Progenitor cell of endocrine pancreas (in vitro differentiated cells): Measurements from ENCODE around the gene EDDM13. TPM values are rescaled to one million over a fixed set of nuclear protein-coding genes. Genes with fewer than 3 reads are reported as not detected.

Experiments
- DNase-seq: peaks from one replicate; pipeline ENCODE4 v3.0.0; 2021; ENCODE audit warnings: low spot score; ENCODE audit not compliant: unreplicated experiment
- H3K27ac Mint-ChIP-seq: 2 replicates; pipeline ENCODE4 v1.8.0; 2021; ENCODE audit warnings: mild to moderate bottlenecking, moderate library complexity, mixed read lengths
- H3K27me3 Mint-ChIP-seq: 2 replicates; pipeline ENCODE4 v1.8.0; 2021; ENCODE audit warnings: mixed read lengths
- H3K36me3 Mint-ChIP-seq: 2 replicates; pipeline ENCODE4 v1.8.0; 2022; ENCODE audit warnings: mixed read lengths; ENCODE audit not compliant: insufficient read depth
- H3K4me1 Mint-ChIP-seq: 2 replicates; pipeline ENCODE4 v1.8.0; 2021; ENCODE audit warnings: low read depth, mixed read lengths
- H3K4me3 Mint-ChIP-seq: 2 replicates; pipeline ENCODE4 v1.8.0; 2021; ENCODE audit warnings: low read depth, mild to moderate bottlenecking, moderate library complexity, mixed read lengths
- H3K9me3 Mint-ChIP-seq: 2 replicates; pipeline ENCODE4 v1.8.0; 2021; ENCODE audit warnings: low read depth, mixed read lengths
- total RNA-seq: library from RNA; stranded (reverse); gene quantifications from 2 replicates; pipeline ENCODE4 v1.2.1, GENCODE V29; 2021
- TF ChIP-seq, protein P1 (sequence below): fragments of 200-600 bp; sonication (generic); IDR thresholded peaks from one replicate; pipeline ENCODE4 v1.5.0; 2021; ENCODE audit warnings: antibody characterized with exemption, mild to moderate bottlenecking; ENCODE audit not compliant: unreplicated experiment

The EDDM13 gene
- total RNA-seq, 1 donor from 2014 or later: not detected

DNA sequence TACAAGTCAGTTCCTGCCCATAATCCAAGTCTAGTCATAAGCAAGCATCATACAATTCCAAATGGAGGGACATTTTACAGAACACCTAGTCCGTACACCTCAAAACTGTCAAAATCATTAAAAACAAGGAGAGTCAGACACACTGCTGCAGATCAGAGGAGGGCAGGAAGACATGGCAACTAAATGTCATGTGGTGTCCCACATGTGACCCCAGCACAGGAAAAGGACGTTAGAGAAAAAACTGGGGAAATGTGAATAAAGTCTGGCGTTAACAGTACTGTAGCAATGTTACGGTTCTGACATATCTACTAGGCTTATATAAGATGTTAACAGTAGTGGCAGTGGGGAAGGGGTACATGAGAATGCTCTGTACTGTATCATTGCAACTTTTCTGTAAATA, 39.8 kb downstream of the EDDM13 start:
- Mint-ChIP-seq H3K27me3 (no peaks in the 10 kb centered on the region), H3K4me1 (peaks cover 8% of the 10 kb centered on the region), H3K27ac (no peak overlapping the region), H3K9me3 (no peaks in the 10 kb centered on the region), H3K4me3 (no peak overlapping the region), H3K36me3 (peaks cover 12% of the 10 kb centered on the region)
- TF ChIP-seq, protein P1, sequence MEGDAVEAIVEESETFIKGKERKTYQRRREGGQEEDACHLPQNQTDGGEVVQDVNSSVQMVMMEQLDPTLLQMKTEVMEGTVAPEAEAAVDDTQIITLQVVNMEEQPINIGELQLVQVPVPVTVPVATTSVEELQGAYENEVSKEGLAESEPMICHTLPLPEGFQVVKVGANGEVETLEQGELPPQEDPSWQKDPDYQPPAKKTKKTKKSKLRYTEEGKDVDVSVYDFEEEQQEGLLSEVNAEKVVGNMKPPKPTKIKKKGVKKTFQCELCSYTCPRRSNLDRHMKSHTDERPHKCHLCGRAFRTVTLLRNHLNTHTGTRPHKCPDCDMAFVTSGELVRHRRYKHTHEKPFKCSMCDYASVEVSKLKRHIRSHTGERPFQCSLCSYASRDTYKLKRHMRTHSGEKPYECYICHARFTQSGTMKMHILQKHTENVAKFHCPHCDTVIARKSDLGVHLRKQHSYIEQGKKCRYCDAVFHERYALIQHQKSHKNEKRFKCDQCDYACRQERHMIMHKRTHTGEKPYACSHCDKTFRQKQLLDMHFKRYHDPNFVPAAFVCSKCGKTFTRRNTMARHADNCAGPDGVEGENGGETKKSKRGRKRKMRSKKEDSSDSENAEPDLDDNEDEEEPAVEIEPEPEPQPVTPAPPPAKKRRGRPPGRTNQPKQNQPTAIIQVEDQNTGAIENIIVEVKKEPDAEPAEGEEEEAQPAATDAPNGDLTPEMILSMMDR: no peak
- DNase-seq: no peak

DNA sequence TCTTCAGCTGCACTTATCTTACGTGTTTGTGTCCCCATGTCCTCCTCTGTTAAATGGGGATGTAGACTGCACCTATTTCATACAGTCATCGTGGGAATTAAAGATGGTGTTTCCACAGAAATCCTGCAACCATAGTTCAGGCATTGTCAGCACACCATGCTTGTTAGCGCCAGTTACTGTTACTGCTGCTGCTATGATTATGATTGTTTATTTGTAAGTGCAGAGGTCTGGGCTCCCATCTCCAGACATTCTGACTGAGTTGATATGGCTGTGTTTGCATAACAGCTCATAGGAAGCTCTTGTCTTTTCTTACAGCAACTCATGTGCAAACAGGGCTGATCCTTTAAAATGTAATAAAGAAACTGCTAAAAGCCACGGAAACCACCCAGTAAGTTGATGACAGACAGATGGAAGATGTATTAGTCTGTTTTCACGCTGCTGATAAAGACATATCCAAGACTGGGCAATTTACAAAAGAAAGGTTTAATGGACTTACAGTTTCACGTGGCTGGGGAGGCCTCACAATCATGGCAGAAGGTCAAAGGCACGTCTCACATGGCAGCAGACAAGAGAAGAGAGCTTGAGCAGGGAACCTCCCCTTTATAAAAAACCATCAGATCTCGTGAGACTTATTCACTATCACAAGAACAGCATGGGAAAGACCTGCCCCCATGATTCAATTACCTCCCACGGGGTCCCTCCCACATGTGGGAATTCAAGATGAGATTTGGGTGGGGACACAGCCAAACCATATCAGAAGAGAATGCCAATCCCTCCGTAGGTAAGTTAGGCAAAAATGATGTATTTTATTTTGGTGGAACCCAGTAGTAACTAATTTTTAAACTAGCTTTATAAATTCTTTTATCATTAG, 40.5 kb downstream of the EDDM13 start:
- Mint-ChIP-seq H3K4me1 (peaks cover 8% of the 10 kb centered on the region), H3K4me3 (peak overlapping the region; percentile 83), H3K36me3 (peaks cover 12% of the 10 kb centered on the region), H3K9me3 (no peaks in the 10 kb centered on the region), H3K27me3 (no peaks in the 10 kb centered on the region), H3K27ac (peak overlapping the region; percentile 49)
- TF ChIP-seq, protein P1: no peak
- DNase-seq: no peak

DNA sequence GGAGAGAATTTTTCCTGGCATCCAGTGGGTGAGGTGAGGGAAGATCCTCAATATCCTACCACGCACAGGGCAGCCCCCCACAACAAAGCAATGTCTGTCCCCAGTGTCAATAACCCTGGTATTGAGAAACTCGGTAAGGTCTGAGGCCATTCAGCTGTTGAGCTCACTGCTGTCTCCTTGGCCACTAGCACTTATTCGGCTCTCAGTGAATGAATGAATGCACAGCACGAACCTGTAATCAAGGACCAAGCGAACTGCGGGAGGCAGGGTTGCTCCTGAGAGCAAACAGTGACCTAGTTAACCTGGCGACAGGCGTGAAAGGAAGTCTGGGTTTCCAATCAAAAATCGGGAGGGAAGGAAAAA, 41.5 kb downstream of the EDDM13 start:
- Mint-ChIP-seq H3K4me3 (peak overlapping the region; percentile 83), H3K27me3 (no peaks in the 10 kb centered on the region), H3K36me3 (peaks cover 8% of the 10 kb centered on the region), H3K9me3 (no peaks in the 10 kb centered on the region), H3K27ac (peak overlapping the region; percentile 97), H3K4me1 (peaks cover 8% of the 10 kb centered on the region)
- TF ChIP-seq, protein P1: no peak
- DNase-seq: no peak

DNA sequence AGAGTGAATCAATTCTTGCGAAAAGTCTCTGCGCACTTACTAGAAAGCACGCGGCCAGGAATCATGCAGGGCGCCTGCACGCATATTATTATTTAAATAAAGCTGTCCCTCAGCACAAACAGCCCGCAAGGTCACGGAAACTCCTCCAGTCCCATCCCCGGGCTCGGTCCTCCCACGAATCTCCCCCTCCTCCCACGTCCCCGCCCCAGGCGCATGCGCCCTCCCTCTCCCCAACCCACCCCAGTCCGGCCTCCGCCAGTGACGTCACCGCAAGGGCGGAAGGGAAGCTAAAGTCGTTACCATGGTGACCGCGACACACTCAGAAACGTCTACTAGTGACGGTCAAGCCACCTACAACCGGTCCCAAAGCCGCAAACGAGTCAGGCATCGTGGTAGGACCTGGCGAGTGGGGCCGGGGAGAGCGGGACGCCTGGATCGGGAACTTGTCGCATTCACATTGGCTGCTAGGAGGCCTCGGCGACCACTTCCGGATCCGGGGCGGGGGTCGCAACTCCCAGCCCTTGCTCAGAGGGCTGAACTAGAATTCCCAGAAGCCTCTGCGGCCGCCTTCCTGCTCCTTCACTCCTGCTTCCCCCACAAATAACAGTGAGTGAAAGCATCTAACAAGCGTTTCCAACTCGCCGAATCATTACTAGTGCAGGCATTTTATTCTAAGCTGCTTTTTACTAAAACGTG, 42.0 kb downstream of the EDDM13 start, which contains the start of gene ZSCAN5A:
ZSCAN5A (minus strand) TSS at position 459 of the 696 bp plus-strand sequence. CDS start 89,793 bp downstream, outside the sequence.
- no peaks in the 10 kb centered on the region for H3K9me3 Mint-ChIP-seq
- no peaks in the 10 kb centered on the region for H3K27me3 Mint-ChIP-seq
- H3K27ac Mint-ChIP-seq: peak within 1 kb of the TSS; percentile 97
- peak within 1 kb of the TSS; percentile 83 for H3K4me3 Mint-ChIP-seq
- DNase-seq: peak; percentile 90
- TF ChIP-seq, protein P1: no peak
- H3K4me1 Mint-ChIP-seq: peaks cover 8% of the 10 kb centered on the region
- H3K36me3 Mint-ChIP-seq: peaks cover 8% of the 10 kb centered on the region

DNA sequence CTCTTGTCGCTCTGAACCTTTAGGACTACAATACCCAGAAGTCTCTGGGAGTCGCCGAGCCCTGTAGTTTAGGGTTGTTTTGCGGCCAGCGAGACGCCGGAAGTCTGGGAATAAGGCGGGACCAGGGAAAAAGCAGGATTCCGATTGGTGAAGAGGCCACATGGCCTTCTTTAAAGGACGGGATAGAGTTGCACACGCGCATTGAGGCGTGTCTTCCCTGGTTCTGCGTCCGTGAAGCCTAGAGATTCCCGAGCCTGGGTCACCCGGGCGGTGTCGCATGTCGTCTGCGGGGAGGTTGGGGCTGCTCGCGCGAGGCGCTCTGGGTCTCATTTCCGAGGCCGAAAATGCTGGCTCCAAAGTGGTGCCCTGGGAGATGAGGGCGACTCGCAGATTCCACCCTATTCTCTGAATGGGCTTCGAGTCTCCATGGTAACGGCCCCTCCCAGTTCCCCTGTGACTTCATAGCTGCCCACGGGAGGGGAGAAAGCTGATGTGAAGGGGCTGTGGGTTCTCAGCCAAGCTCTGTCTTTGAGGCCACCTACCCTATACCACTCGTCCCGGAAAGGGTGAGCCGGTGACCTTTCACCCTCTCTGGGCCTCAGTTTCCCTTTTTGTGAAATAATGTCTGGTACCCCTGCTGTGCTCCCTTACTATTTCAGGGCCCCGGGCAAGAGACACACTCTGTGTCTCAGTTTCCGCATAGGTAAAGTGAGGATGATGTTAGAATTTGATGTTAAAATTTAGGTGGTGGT, 42.7 kb downstream of the EDDM13 start:
- peak overlapping the region; percentile 83 for H3K4me3 Mint-ChIP-seq
- no peaks in the 10 kb centered on the region for H3K9me3 Mint-ChIP-seq
- DNase-seq: peak; percentile 79
- H3K27me3 Mint-ChIP-seq: no peaks in the 10 kb centered on the region
- peak overlapping the region; percentile 97 for H3K27ac Mint-ChIP-seq
- H3K4me1 Mint-ChIP-seq: peaks cover 8% of the 10 kb centered on the region
- TF ChIP-seq, protein P1: no peak
- H3K36me3 Mint-ChIP-seq: peaks cover 6% of the 10 kb centered on the region
